OCI-LY7 (cell line): Measurements from ENCODE around the gene SDK2.

Experiments used
- CTCF ChIP-seq: fragments of 200-600 bp; sonication (generic); conservative IDR thresholded peaks from 2 replicates; pipeline ENCODE4 v1.5.1; 2014; ENCODE audit warnings: mild to moderate bottlenecking, antibody characterized with exemption, low read length, moderate library complexity, mixed read lengths
- EZH2phosphoT487 ChIP-seq: fragments of 200-600 bp; sonication (generic); IDR thresholded peaks from 2 replicates; pipeline ENCODE4 v1.6.1; 2018; ENCODE audit warnings: low read depth, borderline replicate concordance, mild to moderate bottlenecking, mixed run types, antibody characterized with exemption, low read length, moderate library complexity, mixed read lengths

GRCh38 chr17:73652886-73653480, 8.7 kb upstream of the SDK2 start:
- TF ChIP-seq CTCF (no peak), EZH2phosphoT487 (no peak)
